HG03097 (cell line): Measurements from ENCODE around the gene PSMC5.

Experiments
- ATAC-seq: cut with Tn5 transposase; IDR thresholded peaks from one replicate; pipeline ENCODE4 v1.9.1; 2021; ENCODE audit not compliant: unreplicated experiment, low FRiP score

The PSMC5 gene

GRCh38 chr17:63819585-63820537, 7.4 kb upstream of the PSMC5 start:
- no peak for ATAC-seq

GRCh38 chr17:63820963-63821561, 6.2 kb upstream of the PSMC5 start:
- ATAC-seq: no peak

GRCh38 chr17:63821804-63822203, 5.4 kb upstream of the PSMC5 start:
- ATAC-seq: no peak

GRCh38 chr17:63822537-63822936, 4.7 kb upstream of the PSMC5 start:
- ATAC-seq: no peak

- no peak for ATAC-seq
Observed at GRCh38 chr17:63823659-63824331, 3.4 kb upstream of the PSMC5 start.

GRCh38 chr17:63824362-63824761, 2.9 kb upstream of the PSMC5 start:
- no peak for ATAC-seq

GRCh38 chr17:63826468-63827001, 696 bp upstream of the PSMC5 start:
- ATAC-seq: peak; percentile 2

- no peak for ATAC-seq
Observed at GRCh38 chr17:63827801-63828221, 580 bp downstream of the PSMC5 start.

- ATAC-seq: no peak
Observed at GRCh38 chr17:63828936-63829335, 1.7 kb downstream of the PSMC5 start.

- ATAC-seq: no peak
Observed at GRCh38 chr17:63830278-63830677, 3.0 kb downstream of the PSMC5 start.

- no peak for ATAC-seq
Observed at GRCh38 chr17:63830904-63831491, 3.8 kb downstream of the PSMC5 start.

- no peak for ATAC-seq
Observed at GRCh38 chr17:63831505-63831904, 4.3 kb downstream of the PSMC5 start.

GRCh38 chr17:63832014-63832413, 4.8 kb downstream of the PSMC5 start:
- no peak for ATAC-seq

GRCh38 chr17:63832455-63832854, 5.2 kb downstream of the PSMC5 start:
- ATAC-seq: no peak

- ATAC-seq: no peak
Observed at GRCh38 chr17:63833026-63833740, 6.0 kb downstream of the PSMC5 start.

- no peak for ATAC-seq
Observed at GRCh38 chr17:63833741-63834373, 6.6 kb downstream of the PSMC5 start.

- ATAC-seq: no peak
Observed at GRCh38 chr17:63834431-63835166, 7.4 kb downstream of the PSMC5 start.

GRCh38 chr17:63835167-63835720, 8.0 kb downstream of the PSMC5 start:
- no peak for ATAC-seq

- ATAC-seq: no peak
Observed at GRCh38 chr17:63836811-63837210, 9.6 kb downstream of the PSMC5 start.
